LNCAP (cell line): ENCODE results near the gene VEGFC.

Source experiments
- TF ChIP-seq, protein P1 (sequence below): fragments of 450-650 bp; IDR thresholded peaks from 2 replicates; pipeline ENCODE4 v1.5.1; 2017; ENCODE audit warnings: mild to moderate bottlenecking

Gene VEGFC

DNA sequence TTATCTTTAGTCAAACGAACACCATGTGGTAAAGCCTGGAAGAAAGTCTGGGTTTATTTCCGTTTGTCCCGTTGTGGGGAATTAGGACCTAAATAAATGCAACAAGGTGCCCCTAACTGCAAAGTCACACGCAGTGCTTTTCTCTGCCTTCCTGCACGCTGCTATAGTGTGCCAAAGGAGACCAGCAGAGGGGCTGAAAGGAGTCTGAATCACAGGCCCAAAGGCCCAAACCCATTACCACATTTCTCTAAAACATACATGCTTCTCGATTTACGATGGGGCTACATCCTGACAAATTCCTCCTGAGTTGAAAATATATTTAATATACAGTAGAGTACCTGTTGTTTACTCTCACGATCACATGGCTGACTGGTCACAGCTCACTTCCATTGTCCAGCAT is 4.5 kb downstream of the VEGFC start:
- TF ChIP-seq, protein P1, sequence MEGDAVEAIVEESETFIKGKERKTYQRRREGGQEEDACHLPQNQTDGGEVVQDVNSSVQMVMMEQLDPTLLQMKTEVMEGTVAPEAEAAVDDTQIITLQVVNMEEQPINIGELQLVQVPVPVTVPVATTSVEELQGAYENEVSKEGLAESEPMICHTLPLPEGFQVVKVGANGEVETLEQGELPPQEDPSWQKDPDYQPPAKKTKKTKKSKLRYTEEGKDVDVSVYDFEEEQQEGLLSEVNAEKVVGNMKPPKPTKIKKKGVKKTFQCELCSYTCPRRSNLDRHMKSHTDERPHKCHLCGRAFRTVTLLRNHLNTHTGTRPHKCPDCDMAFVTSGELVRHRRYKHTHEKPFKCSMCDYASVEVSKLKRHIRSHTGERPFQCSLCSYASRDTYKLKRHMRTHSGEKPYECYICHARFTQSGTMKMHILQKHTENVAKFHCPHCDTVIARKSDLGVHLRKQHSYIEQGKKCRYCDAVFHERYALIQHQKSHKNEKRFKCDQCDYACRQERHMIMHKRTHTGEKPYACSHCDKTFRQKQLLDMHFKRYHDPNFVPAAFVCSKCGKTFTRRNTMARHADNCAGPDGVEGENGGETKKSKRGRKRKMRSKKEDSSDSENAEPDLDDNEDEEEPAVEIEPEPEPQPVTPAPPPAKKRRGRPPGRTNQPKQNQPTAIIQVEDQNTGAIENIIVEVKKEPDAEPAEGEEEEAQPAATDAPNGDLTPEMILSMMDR, result no peak

DNA sequence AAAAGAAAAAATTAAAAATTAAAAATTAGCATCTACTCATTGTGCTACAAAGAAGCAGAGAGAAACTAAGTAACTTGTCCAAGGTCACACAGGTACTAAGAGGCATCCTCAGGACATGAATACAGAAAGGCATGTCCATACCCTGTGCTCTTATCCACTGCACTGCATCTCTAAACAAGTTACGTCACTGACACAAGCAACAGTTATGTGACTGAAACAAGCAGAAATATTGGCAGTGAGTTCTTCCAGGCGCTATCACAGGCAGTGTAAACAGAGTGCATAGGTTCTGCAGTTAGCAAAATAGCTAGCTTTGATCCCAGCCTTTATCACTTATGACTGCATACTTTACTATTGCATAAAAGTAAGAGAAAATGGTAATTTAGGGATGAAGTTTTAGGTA is 7.9 kb downstream of the VEGFC start:
- TF ChIP-seq, protein P1, result no peak

DNA sequence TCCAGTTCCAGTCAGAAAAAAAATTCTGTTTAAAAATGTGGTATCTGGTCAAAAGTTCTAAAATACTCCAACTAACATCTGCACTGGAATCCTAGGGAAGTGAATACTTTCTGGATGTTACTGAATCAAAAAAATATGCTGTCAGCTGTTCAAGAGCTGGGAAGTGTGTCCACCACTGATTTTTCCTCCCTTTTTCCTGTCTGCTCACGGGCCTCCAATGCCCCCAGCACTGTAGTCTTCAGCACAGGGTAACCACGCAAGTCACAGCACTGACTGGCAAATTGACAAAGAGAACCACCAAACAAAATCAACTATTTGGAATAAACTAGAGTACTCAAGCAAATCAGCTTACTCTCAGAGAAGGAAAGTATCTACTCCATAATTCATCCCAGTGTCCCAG is 9.9 kb downstream of the VEGFC start:
- TF ChIP-seq, protein P1, result no peak

DNA sequence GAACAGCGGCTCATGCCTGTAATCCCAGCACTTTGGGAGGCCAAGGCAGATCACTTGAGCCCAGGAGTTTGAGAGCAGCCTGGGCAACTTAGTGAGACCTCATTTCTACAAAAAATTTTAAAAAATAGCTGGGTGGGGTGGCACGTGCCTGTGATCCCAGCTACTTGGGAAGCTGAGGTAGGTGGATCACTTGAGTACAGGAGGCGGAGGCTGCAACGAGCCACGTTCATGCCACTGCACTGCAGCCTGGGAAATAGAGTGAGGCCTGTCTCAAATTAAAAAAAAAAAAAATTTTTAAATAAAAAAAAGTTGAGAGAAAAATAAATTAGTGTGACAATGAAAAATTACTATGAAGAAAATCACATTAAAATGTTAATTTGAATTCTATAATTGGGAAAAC is 10.5 kb downstream of the VEGFC start:
- TF ChIP-seq, protein P1, result no peak

DNA sequence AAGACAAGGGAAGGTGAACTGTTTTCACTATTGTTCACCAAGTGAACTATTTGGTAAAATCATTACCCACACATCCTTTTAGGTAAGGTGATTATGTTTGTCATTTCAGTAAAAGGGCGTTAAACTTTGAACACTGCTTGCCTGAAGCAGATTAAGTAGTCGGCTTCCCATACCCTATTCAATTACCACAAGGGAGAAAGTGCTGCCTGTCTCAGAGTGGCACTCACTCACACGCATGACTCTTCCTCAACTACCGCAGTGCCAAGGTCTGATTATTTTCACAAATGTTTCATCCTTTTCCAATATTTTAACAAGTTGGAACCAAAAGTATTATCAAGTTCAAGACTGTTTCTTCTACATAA is 11.0 kb downstream of the VEGFC start:
- TF ChIP-seq, protein P1, result no peak

DNA sequence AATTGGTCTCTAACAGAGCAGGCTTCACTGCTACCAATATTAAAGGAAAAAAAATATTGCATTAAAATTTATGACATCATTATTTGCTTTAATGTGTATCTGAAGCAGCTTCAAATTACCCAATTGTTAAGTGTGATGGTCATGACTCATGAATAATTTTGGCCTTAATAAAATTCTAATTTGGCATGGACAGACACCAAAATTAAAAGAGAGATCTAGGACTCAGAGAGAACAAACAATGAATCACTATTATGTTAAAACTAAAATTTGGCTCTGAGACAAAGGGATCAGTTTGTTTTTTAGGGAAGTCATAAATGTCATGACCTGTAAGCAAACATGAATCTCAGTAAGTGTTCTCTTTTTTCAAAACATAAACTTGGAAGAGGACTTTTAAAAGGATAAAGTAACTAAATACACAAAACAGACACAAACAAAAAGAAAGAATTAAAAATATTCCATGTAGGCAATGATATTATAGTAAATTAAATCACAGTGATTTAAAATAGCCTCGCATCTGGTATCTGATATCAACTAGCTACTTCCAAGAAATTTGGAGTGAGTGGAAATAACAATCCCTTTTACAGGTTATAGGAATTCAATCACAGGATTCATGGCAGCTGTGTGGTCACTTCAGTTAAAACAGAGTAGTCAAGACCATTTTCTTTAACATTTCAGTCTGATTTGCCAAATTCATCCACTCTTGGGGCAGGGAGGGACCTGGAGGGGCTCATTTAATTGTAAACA is 11.6 kb downstream of the VEGFC start:
- TF ChIP-seq, protein P1, result no peak

DNA sequence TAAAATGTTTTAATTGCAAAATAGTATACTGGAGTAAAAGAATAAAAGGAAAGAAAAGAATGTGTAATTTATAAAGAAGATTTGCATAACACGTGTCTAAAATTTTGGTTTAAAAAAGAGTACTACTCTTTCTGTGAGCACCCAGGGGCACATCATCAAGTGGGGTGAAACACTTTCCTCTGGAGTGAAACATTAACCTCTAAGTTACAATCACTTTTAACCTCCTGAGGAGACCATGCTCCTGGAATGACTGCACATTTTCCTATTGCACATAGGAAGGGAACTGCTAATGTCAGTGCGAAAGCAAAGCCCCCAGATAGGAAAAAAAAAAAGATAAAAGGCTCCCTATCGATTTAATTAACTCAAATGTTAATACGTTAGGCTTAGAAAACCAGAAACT is 13.3 kb downstream of the VEGFC start:
- TF ChIP-seq, protein P1, result no peak

DNA sequence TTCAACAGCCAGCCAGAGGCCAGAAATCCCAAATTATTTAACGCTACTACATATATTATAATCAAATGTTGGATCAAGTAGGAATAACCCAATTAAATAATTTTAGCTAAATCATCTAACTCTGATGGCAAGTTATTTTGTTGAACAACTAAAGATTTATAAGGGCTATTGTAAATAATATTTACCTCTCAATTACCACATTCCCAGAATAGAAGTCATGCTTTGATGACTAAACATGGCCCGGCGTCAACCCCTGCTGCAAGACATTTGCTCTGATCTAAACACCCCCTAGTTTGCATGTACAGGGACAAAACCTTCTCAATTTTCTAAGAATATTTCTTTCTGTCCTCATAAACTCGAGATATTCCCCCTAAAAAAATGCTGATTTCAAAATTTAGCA is 14.2 kb downstream of the VEGFC start:
- TF ChIP-seq, protein P1, result no peak
